GM18508 (cell line): ENCODE data around the gene LAMA3.

Experiments used
- ATAC-seq: cut with Tn5 transposase; IDR thresholded peaks from one replicate; pipeline ENCODE4 v1.9.1; 2021; ENCODE audit warnings: moderate number of reproducible peaks; ENCODE audit not compliant: insufficient read depth, unreplicated experiment

The LAMA3 gene

GRCh38 chr18:23689031-23689615 is at the start of gene LAMA3:
Gene LAMA3, plus strand, starts transcription at chr18:23689453. Its CDS starts 231 bp downstream, at chr18:23689684.
- ATAC-seq = no peak

- no peak for ATAC-seq
These were observed 49.2 kb upstream of the LAMA3 start for GRCh38 chr18:23640052-23640451.

- ATAC-seq = no peak
These were observed 48.0 kb upstream of the LAMA3 start for GRCh38 chr18:23641143-23641720.

- ATAC-seq = no peak
These were observed 47.2 kb upstream of the LAMA3 start for GRCh38 chr18:23641937-23642666.

GRCh38 chr18:23643815-23644490 is 45.3 kb upstream of the LAMA3 start:
- no peak for ATAC-seq

GRCh38 chr18:23645568-23646175 is 43.6 kb upstream of the LAMA3 start:
- ATAC-seq = no peak

GRCh38 chr18:23646282-23646681 is 43.0 kb upstream of the LAMA3 start:
- no peak for ATAC-seq

GRCh38 chr18:23648456-23648855 is 40.8 kb upstream of the LAMA3 start:
- ATAC-seq = no peak

- no peak for ATAC-seq
These were observed 40.2 kb upstream of the LAMA3 start for GRCh38 chr18:23648940-23649607.

- no peak for ATAC-seq
These were observed 38.0 kb upstream of the LAMA3 start for GRCh38 chr18:23650968-23651927.

GRCh38 chr18:23652232-23652631 is 37.0 kb upstream of the LAMA3 start:
- ATAC-seq = no peak

GRCh38 chr18:23658285-23658684 is 31.0 kb upstream of the LAMA3 start:
- no peak for ATAC-seq

GRCh38 chr18:23661735-23662308 is 27.4 kb upstream of the LAMA3 start:
- no peak for ATAC-seq

- ATAC-seq = no peak
These were observed 26.7 kb upstream of the LAMA3 start, which contains the start of gene ANKRD29 for GRCh38 chr18:23662309-23663263. Gene ANKRD29, minus strand, starts transcription at chr18:23662911. Its CDS starts 181 bp downstream, at chr18:23662730.

GRCh38 chr18:23664674-23665073 is 24.6 kb upstream of the LAMA3 start:
- ATAC-seq = no peak

- ATAC-seq = no peak
These were observed 22.1 kb upstream of the LAMA3 start for GRCh38 chr18:23667114-23667513.

GRCh38 chr18:23668731-23669130 is 20.5 kb upstream of the LAMA3 start:
- ATAC-seq = no peak
